B cell (primary cell): ENCODE data around the gene SIRPB2. TPM values are rescaled to one million over a fixed set of nuclear protein-coding genes. Genes with fewer than 3 reads are reported as not detected.

Experiments used
- ATAC-seq: fragments of 200-7000 bp; cut with Tn5 transposase; one replicate; pipeline ENCODE4 v1.10.0; 2021; ENCODE audit warnings: low read depth, mild to moderate bottlenecking, moderate number of reproducible peaks, moderate library complexity
- CTCF ChIA-PET: fragments of 350-600 bp; sonication (Branson Sonifier 250); formaldehyde crosslinking; loops from one replicate; lab custom pipeline; 2021; ENCODE audit warnings: antibody characterized with exemption, inconsistent platforms; lab: Charles Lee
- POLR2A ChIA-PET: fragments of 350-600 bp; sonication (Branson Sonifier 250); formaldehyde crosslinking; loops from one replicate; lab custom pipeline; 2021; ENCODE audit warnings: antibody characterized with exemption; lab: Charles Lee
- DNase-seq: peaks from one replicate; pipeline ENCODE4 v3.0.0; 2013
- H2AFZ ChIP-seq: 2 replicates; pipeline ENCODE4 v1.6.1; 2012; ENCODE audit warnings: mild to moderate bottlenecking, low read depth, low read length; ENCODE audit not compliant: insufficient read depth, poor library complexity, severe bottlenecking
- H3K27ac ChIP-seq, 2 donors: 1 replicate in 1 of 2; 2 replicates in 1 of 2; pipeline ENCODE4 v1.5.1; 2012 to 2013; ENCODE audit warnings: low read length in 2 of 2, mild to moderate bottlenecking in 2 of 2, moderate library complexity in 1 of 2
- H3K27me3 ChIP-seq, 4 experiments: fragments of 200-600 bp in 1 of 4; sonication (generic) in 1 of 4; replicated peaks in 1 of 4; 1 replicate in 2 of 4; 2 replicates in 2 of 4; pipeline versions ENCODE4 v1.6.1 to v1.7.0; 2013 to 2016; ENCODE audit warnings: low read length in 3 of 4, mild to moderate bottlenecking in 2 of 4, mixed read lengths in 1 of 4, moderate library complexity in 1 of 4; ENCODE audit not compliant: insufficient read depth in 4 of 4, control insufficient read depth in 3 of 4; ENCODE audit errors: control extremely low read depth in 1 of 4
- H3K36me3 ChIP-seq, 2 experiments: replicated peaks in 1 of 2; 1 replicate in 1 of 2; 2 replicates in 1 of 2; pipeline versions ENCODE4 v1.6.1 to v1.7.1; 2013; ENCODE audit warnings: low read length in 1 of 2; ENCODE audit not compliant: insufficient read depth in 2 of 2, control insufficient read depth in 1 of 2; ENCODE audit errors: control extremely low read depth in 1 of 2, extremely low read depth in 1 of 2
- H3K4me1 ChIP-seq, 2 donors: fragments of 200-600 bp in 1 of 2; sonication (generic) in 1 of 2; 1 replicate in 1 of 2; 2 replicates in 1 of 2; pipeline versions ENCODE4 v1.5.1 to v1.6.1; 2013 to 2017; ENCODE audit warnings: low read length in 2 of 2; ENCODE audit not compliant: control insufficient read depth in 2 of 2, insufficient read depth in 2 of 2
- H3K4me2 ChIP-seq: replicated peaks from 2 replicates; pipeline ENCODE3; 2012; ENCODE audit warnings: mild to moderate bottlenecking, low read depth, low read length; ENCODE audit not compliant: poor library complexity, severe bottlenecking
- H3K4me3 ChIP-seq, 5 experiments: fragments of 200-600 bp in 1 of 5; sonication (generic) in 1 of 5; 1 replicate in 3 of 5; 2 replicates in 2 of 5; pipeline versions ENCODE4 v1.5.1 to v1.7.0; 2011 to 2016; ENCODE audit warnings: low read length in 4 of 5, mild to moderate bottlenecking in 4 of 5, low read depth in 2 of 5, control low read depth in 1 of 5, moderate library complexity in 1 of 5; ENCODE audit not compliant: insufficient read depth in 1 of 5; ENCODE audit errors: control extremely low read depth in 1 of 5, extremely low read depth in 1 of 5
- H3K79me2 ChIP-seq: fragments of 200-600 bp; sonication (generic); one replicate; pipeline ENCODE4 v1.6.0; 2016; ENCODE audit warnings: low read length; ENCODE audit not compliant: control insufficient read depth, insufficient read depth
- H3K9ac ChIP-seq: fragments of 200-600 bp; sonication (generic); 2 replicates; pipeline ENCODE4 v1.6.1; 2017; ENCODE audit warnings: mild to moderate bottlenecking, low read length, moderate library complexity
- H3K9me3 ChIP-seq, 3 donors: one replicate each; pipeline versions ENCODE4 v1.6.1 to v1.7.1; 2013; ENCODE audit warnings: low read length in 2 of 3; ENCODE audit not compliant: control insufficient read depth in 2 of 3, insufficient read depth in 1 of 3; ENCODE audit errors: control extremely low read depth in 1 of 3
- H4K20me1 ChIP-seq: 2 replicates; pipeline ENCODE4 v1.6.0; 2012; ENCODE audit warnings: mild to moderate bottlenecking, low read length; ENCODE audit not compliant: insufficient read depth, control insufficient read depth, poor library complexity, severe bottlenecking
- H3K27ac Mint-ChIP-seq: one replicate; pipeline ENCODE4 v1.8.0; 2021; ENCODE audit warnings: mixed read lengths
- H3K27me3 Mint-ChIP-seq: one replicate; pipeline ENCODE4 v1.8.0; 2021; ENCODE audit warnings: mixed read lengths
- H3K4me1 Mint-ChIP-seq: one replicate; pipeline ENCODE4 v1.8.0; 2021; ENCODE audit warnings: mixed read lengths
- H3K4me3 Mint-ChIP-seq: one replicate; pipeline ENCODE4 v1.8.0; 2021; ENCODE audit warnings: mixed read lengths
- H3K9me3 Mint-ChIP-seq: one replicate; pipeline ENCODE4 v1.8.0; 2022; ENCODE audit warnings: mixed read lengths; ENCODE audit not compliant: insufficient read depth
- EZH2 ChIP-seq: IDR thresholded peaks from 2 replicates; pipeline ENCODE4 v1.6.1; 2012; ENCODE audit warnings: borderline replicate concordance, low read depth, mild to moderate bottlenecking, moderate library complexity, low read length; ENCODE audit not compliant: insufficient read depth, poor library complexity, severe bottlenecking
- WGBS: methylation state at CpG from one replicate; pipeline ENCODE4 v1.1.5; 2013; ENCODE audit warnings: missing lambda C conversion rate; ENCODE audit not compliant: insufficient coverage; 5-methylcytosine and 5-hydroxymethylcytosine counted together
- intact Hi-C: fragments of 100-400 bp; cut with micrococcal nuclease; formaldehyde crosslinking; loops from one replicate; pipeline ENCODE4 v1.10.0; 2022
- polyA plus RNA-seq: library from polyadenylated mRNA; depleted of rRNA; stranded (reverse); fragments of >200 nt; gene quantifications from 2 replicates; pipeline ENCODE4 v1.2.3, GENCODE V29; 2012
- total RNA-seq, 2 donors: library from RNA; stranded (reverse); fragments of 120-200 nt in 1 of 2; gene quantifications; 1 replicate in 1 of 2; 2 replicates in 1 of 2; pipeline versions ENCODE4 v1.2.3 to v1.2.4, GENCODE V29; 2013 to 2022
- TF ChIP-seq, protein P1 (sequence below): fragments of 200-600 bp; IDR thresholded peaks from one replicate; pipeline ENCODE4 v1.8.0; 2022; ENCODE audit warnings: antibody characterized with exemption, mild to moderate bottlenecking

Gene SIRPB2
- total and polyA plus RNA-seq, 2 donors (not counting 1 experiment from before 2014, with no cell fraction given) = 0.51 TPM; not detected in 1

DNA sequence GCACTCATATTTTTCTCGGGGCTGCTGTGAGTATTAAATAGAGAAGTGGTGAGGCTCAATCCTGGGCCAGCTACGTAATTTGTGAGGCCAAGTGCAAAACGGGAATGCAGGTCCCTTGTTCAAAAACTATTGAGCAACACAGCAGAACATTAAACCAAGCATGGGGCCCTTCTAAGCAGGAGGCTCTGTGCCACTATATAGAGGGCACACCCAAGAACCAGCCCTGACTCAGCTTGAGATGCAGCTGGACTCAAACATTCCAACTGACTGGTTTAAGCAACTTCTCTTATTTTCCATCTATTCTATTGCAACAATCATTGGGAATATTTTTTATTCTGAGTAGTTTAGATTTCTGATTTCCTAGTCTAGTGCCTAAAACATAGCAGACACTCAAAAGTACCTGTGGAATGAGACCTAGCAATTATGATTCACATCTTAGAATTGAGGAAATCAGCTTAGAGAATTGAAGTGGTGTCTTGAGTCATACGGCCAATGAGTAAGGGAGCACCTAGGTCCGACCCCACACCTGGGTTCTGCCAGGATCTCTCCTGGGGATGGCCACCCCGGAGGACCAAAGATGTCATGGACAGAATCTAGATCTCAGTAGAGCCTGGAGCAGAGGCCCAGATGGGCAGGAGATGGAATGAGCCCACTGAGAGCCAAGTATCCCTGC, 1.3 kb downstream of the SIRPB2 start:
- POLR2A ChIA-PET = no interaction called here

DNA sequence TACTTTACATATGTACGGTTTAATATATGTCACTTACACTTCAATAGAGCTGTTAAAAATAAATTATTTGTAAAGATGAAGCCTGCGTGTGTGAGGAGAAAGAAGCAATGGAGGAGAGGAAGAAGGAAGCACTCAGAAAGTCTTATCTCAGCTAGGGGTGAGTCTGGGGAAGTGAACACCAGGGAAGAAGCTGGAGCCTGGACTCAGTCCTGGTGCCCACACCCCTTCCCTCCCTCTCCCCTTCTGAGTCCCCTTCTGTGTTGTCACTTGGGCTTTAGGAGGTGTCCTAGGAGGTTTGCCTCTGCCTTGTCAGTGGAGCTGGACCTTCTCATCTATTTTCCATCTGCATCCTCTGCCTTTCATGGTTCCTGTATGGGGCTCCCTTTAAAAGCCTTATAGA, 1.9 kb downstream of the SIRPB2 start:
- H3K9me3 ChIP-seq = peaks cover 0 to 4% (median 0%) of the 10 kb centered on the region in 3 donors
- POLR2A ChIA-PET = no interaction called here
- intact Hi-C loops = no loop called here
- Mint-ChIP-seq H3K27me3 (peaks cover 23% of the 10 kb centered on the region), H3K4me3 (no peak overlapping the region), H3K27ac (no peak overlapping the region), H3K4me1 (peaks cover 35% of the 10 kb centered on the region), H3K9me3 (no peaks in the 10 kb centered on the region)
- CTCF ChIA-PET = interaction anchor here (1.2 to 2.4 kb wide), 3 partner anchors 14 to 21 kb away, joined by 3 to 15 read pairs (median 7); no protein-coding TSS in a partner anchor
- DNase-seq (no peak), ATAC-seq (no peak)
- H3K4me3 ChIP-seq = peak overlapping the region in 1 of 5 experiments; percentile 78
- no peak overlapping the region for H3K27ac ChIP-seq
- H3K36me3 ChIP-seq = no peaks in the 10 kb centered on the region
- H3K79me2 ChIP-seq = no peaks in the 10 kb centered on the region
- no peak overlapping the region for H2AFZ ChIP-seq
- no peak overlapping the region for H3K4me2 ChIP-seq
- peaks cover 29 to 32% of the 10 kb centered on the region in 2 donors for H3K4me1 ChIP-seq
- no CpG with 5 or more reads among the region's 2 CpGs for WGBS
- H3K9ac ChIP-seq = no peak overlapping the region
- H4K20me1 ChIP-seq = no peaks in the 10 kb centered on the region
- TF ChIP-seq, protein P1, sequence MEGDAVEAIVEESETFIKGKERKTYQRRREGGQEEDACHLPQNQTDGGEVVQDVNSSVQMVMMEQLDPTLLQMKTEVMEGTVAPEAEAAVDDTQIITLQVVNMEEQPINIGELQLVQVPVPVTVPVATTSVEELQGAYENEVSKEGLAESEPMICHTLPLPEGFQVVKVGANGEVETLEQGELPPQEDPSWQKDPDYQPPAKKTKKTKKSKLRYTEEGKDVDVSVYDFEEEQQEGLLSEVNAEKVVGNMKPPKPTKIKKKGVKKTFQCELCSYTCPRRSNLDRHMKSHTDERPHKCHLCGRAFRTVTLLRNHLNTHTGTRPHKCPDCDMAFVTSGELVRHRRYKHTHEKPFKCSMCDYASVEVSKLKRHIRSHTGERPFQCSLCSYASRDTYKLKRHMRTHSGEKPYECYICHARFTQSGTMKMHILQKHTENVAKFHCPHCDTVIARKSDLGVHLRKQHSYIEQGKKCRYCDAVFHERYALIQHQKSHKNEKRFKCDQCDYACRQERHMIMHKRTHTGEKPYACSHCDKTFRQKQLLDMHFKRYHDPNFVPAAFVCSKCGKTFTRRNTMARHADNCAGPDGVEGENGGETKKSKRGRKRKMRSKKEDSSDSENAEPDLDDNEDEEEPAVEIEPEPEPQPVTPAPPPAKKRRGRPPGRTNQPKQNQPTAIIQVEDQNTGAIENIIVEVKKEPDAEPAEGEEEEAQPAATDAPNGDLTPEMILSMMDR = no peak
- no peak for TF ChIP-seq EZH2
- no peaks in the 10 kb centered on the region for H3K27me3 ChIP-seq

More for the DNA sequence above, 1.3 kb downstream of the SIRPB2 start:
- Histone ChIP-seq H3K27ac (no peak overlapping the region), H3K9me3 (peaks cover 0 to 4% (median 0%) of the 10 kb centered on the region in 3 donors), H3K27me3 (no peaks in the 10 kb centered on the region), H3K4me3 (peak overlapping the region in 1 of 5 experiments; percentile 78), H2AFZ (no peak overlapping the region), H3K4me2 (no peak overlapping the region), H3K4me1 (peaks cover 35 to 38% of the 10 kb centered on the region in 2 donors), H3K36me3 (no peaks in the 10 kb centered on the region), H3K9ac (no peak overlapping the region), H4K20me1 (no peaks in the 10 kb centered on the region), H3K79me2 (no peaks in the 10 kb centered on the region)
- no peaks in the 10 kb centered on the region for H3K9me3 Mint-ChIP-seq
- intact Hi-C loops = no loop called here
- H3K27me3 Mint-ChIP-seq = peaks cover 18% of the 10 kb centered on the region
- no peak overlapping the region for H3K27ac Mint-ChIP-seq
- no peak for DNase-seq
- CTCF ChIA-PET = interaction anchor here (1.2 to 2.4 kb wide), 3 partner anchors 13 to 22 kb away, joined by 3 to 15 read pairs (median 7); no protein-coding TSS in a partner anchor
- H3K4me3 Mint-ChIP-seq = no peak overlapping the region
- H3K4me1 Mint-ChIP-seq = peaks cover 39% of the 10 kb centered on the region
- WGBS = 85% methylated on average over 4 of the region's 6 CpGs
- no peak for ATAC-seq
- TF ChIP-seq EZH2 = no peak
- TF ChIP-seq, protein P1 = no peak
